ENCODE data around the gene NRROS. TPM values are rescaled to one million over a fixed set of nuclear protein-coding genes. Genes with fewer than 3 reads are reported as not detected.

NRROS gene
- total and polyA plus RNA-seq, 2 of the 13 experiments (the other 11 are each of a cell fraction or from before 2014, with no cell fraction given) = not detected

- TF ChIP-seq RFX5 (IDR thresholded peaks at IDR 0.05; ENCODE audit: low read depth, low read length) (no peak), HCFC1 (IDR thresholded peaks at IDR 0.05; ENCODE audit: low read depth, low read length) (no peak), FOXK2 (IDR thresholded peaks at IDR 0.05) (no peak), IKZF1 (IDR thresholded peaks at IDR 0.05) (no peak), ZNF296 (CRISPR knock-in tag; conservative IDR thresholded peaks at IDR 0.05) (no peak), ZFP82 (CRISPR knock-in tag; IDR thresholded peaks at IDR 0.05; ENCODE audit: borderline replicate concordance) (no peak), ZNF614 (CRISPR knock-in tag; IDR thresholded peaks at IDR 0.05; ENCODE audit: borderline replicate concordance) (0 out of 2 replicates have a peak, but pooled peaks have one; percentile 36), JUND (CRISPR knock-in tag; IDR thresholded peaks at IDR 0.05) (no peak), THAP7 (CRISPR knock-in tag; IDR thresholded peaks at IDR 0.05) (no peak), AKAP8 (CRISPR knock-in tag; IDR thresholded peaks at IDR 0.05) (no peak), MAX (IDR thresholded peaks at IDR 0.05) (no peak), DMAP1 (CRISPR knock-in tag; IDR thresholded peaks at IDR 0.05) (0 out of 2 replicates have a peak, but pooled peaks have one; percentile 25), TMF1 (CRISPR knock-in tag; IDR thresholded peaks at IDR 0.05; ENCODE audit: low read depth) (no peak), HMGXB4 (CRISPR knock-in tag; IDR thresholded peaks at IDR 0.05; ENCODE audit: borderline replicate concordance in 1 of 2, low read depth in 1 of 2) (0 out of 4 replicates have a peak, but pooled peaks have one; percentile 41), GFI1 (CRISPR knock-in tag; IDR thresholded peaks at IDR 0.05; ENCODE audit: borderline replicate concordance) (no peak)
- TF ChIP-seq, protein P1, sequence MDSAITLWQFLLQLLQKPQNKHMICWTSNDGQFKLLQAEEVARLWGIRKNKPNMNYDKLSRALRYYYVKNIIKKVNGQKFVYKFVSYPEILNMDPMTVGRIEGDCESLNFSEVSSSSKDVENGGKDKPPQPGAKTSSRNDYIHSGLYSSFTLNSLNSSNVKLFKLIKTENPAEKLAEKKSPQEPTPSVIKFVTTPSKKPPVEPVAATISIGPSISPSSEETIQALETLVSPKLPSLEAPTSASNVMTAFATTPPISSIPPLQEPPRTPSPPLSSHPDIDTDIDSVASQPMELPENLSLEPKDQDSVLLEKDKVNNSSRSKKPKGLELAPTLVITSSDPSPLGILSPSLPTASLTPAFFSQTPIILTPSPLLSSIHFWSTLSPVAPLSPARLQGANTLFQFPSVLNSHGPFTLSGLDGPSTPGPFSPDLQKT (CRISPR knock-in tag; IDR thresholded peaks at IDR 0.05; ENCODE audit: borderline replicate concordance) = no peak
- TF ChIP-seq, protein P2, sequence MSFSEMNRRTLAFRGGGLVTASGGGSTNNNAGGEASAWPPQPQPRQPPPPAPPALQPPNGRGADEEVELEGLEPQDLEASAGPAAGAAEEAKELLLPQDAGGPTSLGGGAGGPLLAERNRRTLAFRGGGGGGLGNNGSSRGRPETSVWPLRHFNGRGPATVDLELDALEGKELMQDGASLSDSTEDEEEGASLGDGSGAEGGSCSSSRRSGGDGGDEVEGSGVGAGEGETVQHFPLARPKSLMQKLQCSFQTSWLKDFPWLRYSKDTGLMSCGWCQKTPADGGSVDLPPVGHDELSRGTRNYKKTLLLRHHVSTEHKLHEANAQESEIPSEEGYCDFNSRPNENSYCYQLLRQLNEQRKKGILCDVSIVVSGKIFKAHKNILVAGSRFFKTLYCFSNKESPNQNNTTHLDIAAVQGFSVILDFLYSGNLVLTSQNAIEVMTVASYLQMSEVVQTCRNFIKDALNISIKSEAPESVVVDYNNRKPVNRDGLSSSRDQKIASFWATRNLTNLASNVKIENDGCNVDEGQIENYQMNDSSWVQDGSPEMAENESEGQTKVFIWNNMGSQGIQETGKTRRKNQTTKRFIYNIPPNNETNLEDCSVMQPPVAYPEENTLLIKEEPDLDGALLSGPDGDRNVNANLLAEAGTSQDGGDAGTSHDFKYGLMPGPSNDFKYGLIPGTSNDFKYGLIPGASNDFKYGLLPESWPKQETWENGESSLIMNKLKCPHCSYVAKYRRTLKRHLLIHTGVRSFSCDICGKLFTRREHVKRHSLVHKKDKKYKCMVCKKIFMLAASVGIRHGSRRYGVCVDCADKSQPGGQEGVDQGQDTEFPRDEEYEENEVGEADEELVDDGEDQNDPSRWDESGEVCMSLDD (CRISPR knock-in tag; IDR thresholded peaks at IDR 0.05; ENCODE audit: borderline replicate concordance) = no peak
- TF ChIP-seq, protein P3, sequence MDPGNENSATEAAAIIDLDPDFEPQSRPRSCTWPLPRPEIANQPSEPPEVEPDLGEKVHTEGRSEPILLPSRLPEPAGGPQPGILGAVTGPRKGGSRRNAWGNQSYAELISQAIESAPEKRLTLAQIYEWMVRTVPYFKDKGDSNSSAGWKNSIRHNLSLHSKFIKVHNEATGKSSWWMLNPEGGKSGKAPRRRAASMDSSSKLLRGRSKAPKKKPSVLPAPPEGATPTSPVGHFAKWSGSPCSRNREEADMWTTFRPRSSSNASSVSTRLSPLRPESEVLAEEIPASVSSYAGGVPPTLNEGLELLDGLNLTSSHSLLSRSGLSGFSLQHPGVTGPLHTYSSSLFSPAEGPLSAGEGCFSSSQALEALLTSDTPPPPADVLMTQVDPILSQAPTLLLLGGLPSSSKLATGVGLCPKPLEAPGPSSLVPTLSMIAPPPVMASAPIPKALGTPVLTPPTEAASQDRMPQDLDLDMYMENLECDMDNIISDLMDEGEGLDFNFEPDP (CRISPR knock-in tag; conservative IDR thresholded peaks at IDR 0.05) = no peak
- TF ChIP-seq, protein P4, sequence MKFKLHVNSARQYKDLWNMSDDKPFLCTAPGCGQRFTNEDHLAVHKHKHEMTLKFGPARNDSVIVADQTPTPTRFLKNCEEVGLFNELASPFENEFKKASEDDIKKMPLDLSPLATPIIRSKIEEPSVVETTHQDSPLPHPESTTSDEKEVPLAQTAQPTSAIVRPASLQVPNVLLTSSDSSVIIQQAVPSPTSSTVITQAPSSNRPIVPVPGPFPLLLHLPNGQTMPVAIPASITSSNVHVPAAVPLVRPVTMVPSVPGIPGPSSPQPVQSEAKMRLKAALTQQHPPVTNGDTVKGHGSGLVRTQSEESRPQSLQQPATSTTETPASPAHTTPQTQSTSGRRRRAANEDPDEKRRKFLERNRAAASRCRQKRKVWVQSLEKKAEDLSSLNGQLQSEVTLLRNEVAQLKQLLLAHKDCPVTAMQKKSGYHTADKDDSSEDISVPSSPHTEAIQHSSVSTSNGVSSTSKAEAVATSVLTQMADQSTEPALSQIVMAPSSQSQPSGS (CRISPR knock-in tag; IDR thresholded peaks at IDR 0.05) = 0 out of 2 replicates have a peak, but pooled peaks have one; percentile 32
Observed at GRCh38 chr3:196666001-196666867, 26.7 kb downstream of the NRROS start (continued).

Data from HepG2 (cell line).